H1 (cell line): ENCODE data around the gene LRRC15. TPM values are rescaled to one million over a fixed set of nuclear protein-coding genes. Genes with fewer than 3 reads are reported as not detected.

Source experiments
- CTCF ChIA-PET: fragments of 300-600 bp; sonication (Branson Sonifier 250); formaldehyde crosslinking; loops from one replicate; lab custom pipeline; 2021; ENCODE audit not compliant: partially characterized antibody; lab: Charles Lee
- POLR2A ChIA-PET: fragments of 300-600 bp; sonication (Branson Sonifier 250); formaldehyde crosslinking; loops from one replicate; lab custom pipeline; 2021; ENCODE audit warnings: inconsistent platforms; ENCODE audit not compliant: partially characterized antibody; lab: Charles Lee
- DNase-seq, 2 experiments: peaks; one replicate each; pipeline versions ENCODE4 v3.0.0 to v3.0.0-alpha.2; 2010 to 2022; ENCODE audit warnings: low spot score in 2 of 2, low read depth in 1 of 2, mixed read lengths in 1 of 2
- FAIRE-seq: peaks from 2 replicates; lab custom pipeline; 2011; peaks lifted over from hg19 to GRCh38; lab: Jason Lieb, UNC
- H2AFZ ChIP-seq: 2 replicates; pipeline ENCODE4 v1.8.1; 2012; ENCODE audit warnings: low read length, inconsistent platforms
- H2AK5ac ChIP-seq: 2 replicates; pipeline ENCODE4 v1.6.1; 2013; ENCODE audit warnings: low read depth, low read length
- H2BK120ac ChIP-seq: replicated peaks from 2 replicates; pipeline ENCODE3; 2013; ENCODE audit warnings: low read depth, low read length, inconsistent platforms
- H2BK12ac ChIP-seq: 2 replicates; pipeline ENCODE4 v1.6.1; 2013; ENCODE audit warnings: low read depth, low read length
- H2BK15ac ChIP-seq: 2 replicates; pipeline ENCODE4 v1.6.1; 2013; ENCODE audit warnings: low read length
- H2BK20ac ChIP-seq: 2 replicates; pipeline ENCODE4 v1.6.1; 2013; ENCODE audit warnings: low read length
- H2BK5ac ChIP-seq: 2 replicates; pipeline ENCODE4 v1.6.1; 2013; ENCODE audit warnings: low read depth, low read length
- H3K14ac ChIP-seq: 2 replicates; pipeline ENCODE4 v1.6.1; 2013; ENCODE audit warnings: inconsistent platforms; ENCODE audit not compliant: insufficient read length
- H3K18ac ChIP-seq: 2 replicates; pipeline ENCODE4 v1.6.1; 2013; ENCODE audit warnings: low read length; ENCODE audit errors: extremely low read depth
- H3K23ac ChIP-seq: 2 replicates; pipeline ENCODE4 v1.6.1; 2013; ENCODE audit warnings: inconsistent platforms; ENCODE audit not compliant: insufficient read length
- H3K23me2 ChIP-seq: 2 replicates; pipeline ENCODE4 v1.6.1; 2013; ENCODE audit warnings: low read depth, low read length
- H3K27ac ChIP-seq: 2 replicates; pipeline ENCODE4 v1.6.1; 2011; ENCODE audit warnings: low read depth, low read length, inconsistent platforms
- H3K27me3 ChIP-seq, 4 experiments: replicated peaks in 1 of 4; 1 replicate in 1 of 4; 2 replicates in 3 of 4; pipeline versions ENCODE4 v1.6.1 to v1.8.1; 2011 to 2013; ENCODE audit warnings: low read length in 3 of 4, mild to moderate bottlenecking in 3 of 4, inconsistent platforms in 2 of 4, mixed read lengths in 2 of 4, moderate library complexity in 1 of 4; ENCODE audit not compliant: control insufficient read depth in 3 of 4, insufficient read depth in 3 of 4; ENCODE audit errors: extremely low read depth in 1 of 4
- H3K36me3 ChIP-seq, 4 experiments: 2 replicates each; pipeline versions ENCODE4 v1.6.1 to v1.8.1; 2011 to 2013; ENCODE audit warnings: mild to moderate bottlenecking in 4 of 4, low read length in 3 of 4, moderate library complexity in 2 of 4, control low read depth in 1 of 4, inconsistent platforms in 1 of 4; ENCODE audit not compliant: insufficient read depth in 4 of 4, control insufficient read depth in 2 of 4
- H3K4ac ChIP-seq: replicated peaks from 2 replicates; pipeline ENCODE3; 2013; ENCODE audit warnings: low read length, low read depth, mixed read lengths, inconsistent platforms; ENCODE audit not compliant: insufficient read length
- H3K4me1 ChIP-seq, 4 experiments: replicated peaks in 1 of 4; 1 replicate in 1 of 4; 2 replicates in 3 of 4; pipeline versions ENCODE4 v1.6.1 to v1.8.1; 2011 to 2013; ENCODE audit warnings: low read length in 3 of 4, inconsistent platforms in 2 of 4, mixed read lengths in 1 of 4; ENCODE audit not compliant: insufficient read depth in 4 of 4, control insufficient read depth in 3 of 4
- H3K4me2 ChIP-seq, 2 experiments: 2 replicates each; pipeline versions ENCODE4 v1.6.1 to v1.8.1; 2011 to 2013; ENCODE audit warnings: low read depth in 2 of 2, low read length in 2 of 2, control low read depth in 1 of 2, inconsistent platforms in 1 of 2, mild to moderate bottlenecking in 1 of 2; ENCODE audit not compliant: insufficient read depth in 1 of 2
- H3K4me3 ChIP-seq, 4 experiments: fragments of 200-600, 300-600 bp in 1 of 4; sonication (generic), shearing (Covaris generic), sonication (Bioruptor Twin) in 1 of 4; 2 replicates each; pipeline versions ENCODE4 v1.5.1 to v1.8.1; 2011 to 2016; ENCODE audit warnings: low read length in 4 of 4, low read depth in 3 of 4, control low read depth in 2 of 4, inconsistent platforms in 2 of 4, mild to moderate bottlenecking in 2 of 4, mixed read lengths in 1 of 4, moderate library complexity in 1 of 4; ENCODE audit not compliant: insufficient read depth in 2 of 4; ENCODE audit errors: extremely low read depth in 1 of 4
- H3K56ac ChIP-seq: replicated peaks from 2 replicates; pipeline ENCODE3; 2013; ENCODE audit warnings: low read depth, mild to moderate bottlenecking, mixed read lengths, low read length, inconsistent platforms; ENCODE audit not compliant: insufficient read length
- H3K79me1 ChIP-seq: 2 replicates; pipeline ENCODE4 v1.6.1; 2013; ENCODE audit warnings: low read depth, low read length, control low read depth
- H3K79me2 ChIP-seq, 2 experiments: 2 replicates each; pipeline versions ENCODE4 v1.6.1 to v1.8.1; 2012 to 2013; ENCODE audit warnings: low read length in 2 of 2, mild to moderate bottlenecking in 2 of 2, inconsistent platforms in 1 of 2; ENCODE audit not compliant: insufficient read depth in 2 of 2, control insufficient read depth in 1 of 2
- H3K9ac ChIP-seq, 4 experiments: replicated peaks in 1 of 4; 1 replicate in 1 of 4; 2 replicates in 3 of 4; pipeline versions ENCODE4 v1.6.1 to v1.8.1; 2011 to 2013; ENCODE audit warnings: low read depth in 3 of 4, low read length in 3 of 4, control low read depth in 2 of 4, mild to moderate bottlenecking in 2 of 4, moderate library complexity in 2 of 4, inconsistent platforms in 1 of 4; ENCODE audit errors: extremely low read depth in 1 of 4
- H3K9me3 ChIP-seq, 2 experiments: 2 replicates each; pipeline versions ENCODE4 v1.6.1 to v1.8.1; 2012 to 2013; ENCODE audit warnings: mild to moderate bottlenecking in 2 of 2, moderate library complexity in 2 of 2, control low read depth in 1 of 2, inconsistent platforms in 1 of 2, low read depth in 1 of 2, low read length in 1 of 2, mixed read lengths in 1 of 2; ENCODE audit not compliant: insufficient read depth in 2 of 2
- H4K20me1 ChIP-seq, 2 experiments: replicated peaks in 1 of 2; 2 replicates each; pipeline versions ENCODE3 to v1.8.1; 2011 to 2013; ENCODE audit warnings: inconsistent platforms in 2 of 2, low read length in 2 of 2, mild to moderate bottlenecking in 1 of 2; ENCODE audit not compliant: insufficient read depth in 2 of 2, control insufficient read depth in 1 of 2
- H4K5ac ChIP-seq: 2 replicates; pipeline ENCODE4 v1.6.1; 2013; ENCODE audit warnings: low read length, low read depth, mixed read lengths, inconsistent platforms; ENCODE audit not compliant: insufficient read length
- H4K8ac ChIP-seq: 2 replicates; pipeline ENCODE4 v1.8.0; 2013; ENCODE audit warnings: mild to moderate bottlenecking, moderate library complexity, low read length, inconsistent platforms; ENCODE audit not compliant: insufficient read depth; ENCODE audit errors: extremely low read depth
- H4K91ac ChIP-seq: replicated peaks from 2 replicates; pipeline ENCODE3; 2013; ENCODE audit warnings: low read length, mixed read lengths, inconsistent platforms; ENCODE audit not compliant: insufficient read length
- ATF3 ChIP-seq: IDR thresholded peaks from 2 replicates; pipeline ENCODE4 v1.6.1; 2011; ENCODE audit warnings: low read depth, mild to moderate bottlenecking, low read length; ENCODE audit not compliant: insufficient read depth
- E2F6 ChIP-seq: IDR thresholded peaks from 2 replicates; pipeline ENCODE4 v1.6.1; 2012; ENCODE audit warnings: inconsistent platforms
- MAX ChIP-seq: IDR thresholded peaks from 2 replicates; pipeline ENCODE4 v1.6.1; 2012; ENCODE audit warnings: inconsistent platforms
- ZNF274 ChIP-seq: IDR thresholded peaks from 2 replicates; pipeline ENCODE4 v1.7.0; 2012; ENCODE audit warnings: low read length, borderline replicate concordance; ENCODE audit errors: extremely low read depth
- WGBS, 2 experiments: shearing (Covaris generic) in 1 of 2; methylation state at CpG; one replicate each; pipeline versions ENCODE4 v1.1.6 to v1.1.7; 2013 to 2015; ENCODE audit warnings: low lambda C conversion rate in 2 of 2, mixed read lengths in 2 of 2, inconsistent platforms in 1 of 2, low coverage in 1 of 2, missing lambda C conversion rate in 1 of 2; ENCODE audit not compliant: insufficient replicate concordance in 2 of 2, insufficient coverage in 1 of 2, insufficient read length in 1 of 2; ENCODE audit errors: extremely low coverage in 1 of 2, missing lambda C conversion rate in 1 of 2; 5-methylcytosine and 5-hydroxymethylcytosine counted together
- polyA plus RNA-seq, 7 experiments: library from polyadenylated mRNA; depleted of rRNA in 3 of 7; stranded (reverse) in 5 of 7; unstranded in 2 of 7; fragments of >200 nt in 5 of 7; fragments of 200-250 nt in 2 of 7; gene quantifications; 1 replicate in 5 of 7; 2 replicates in 1 of 7; 4 replicates in 1 of 7; pipeline versions ENCODE4 v1.2.1 to v1.2.3, GENCODE V29; 2011 to 2013; ENCODE audit warnings: missing spikeins in 2 of 7, mixed read lengths in 2 of 7
- total RNA-seq: library from RNA; stranded (reverse); fragmentation: NEBNext Ultra II Directional; extraction: Animal tissue kit (Norgen Biotek cat#: 25700); gene quantifications from 2 replicates; pipeline ENCODE4 v1.2.1, GENCODE V29; 2021

The LRRC15 gene
- total and polyA plus RNA-seq, 2 of the 8 experiments (the other 6 are each of a cell fraction or from before 2014, with no cell fraction given), result 0.15 to 0.37 TPM

GRCh38 chr3:194312743-194313281 is 56.7 kb downstream of the LRRC15 start:
- H3K4me2 ChIP-seq, result no peak overlapping the region
- H2BK120ac ChIP-seq, result no peak overlapping the region
- H4K91ac ChIP-seq, result no peak overlapping the region
- H3K79me1 ChIP-seq, result no peaks in the 10 kb centered on the region
- H3K23me2 ChIP-seq, result peaks cover 5% of the 10 kb centered on the region
- POLR2A ChIA-PET, result interaction anchor here (0.7 to 1.9 kb wide), 6 partner anchors 11 to 176 kb away, joined by 3 to 10 read pairs (median 4); partner anchors contain the start of gene HES1
- peaks cover 0 to 27% (median 12%) of the 10 kb centered on the region in 4 experiments; a peak in 5 of 7 replicates for H3K27me3 ChIP-seq
- DNase-seq (no peak), FAIRE-seq (no peak)
- H2AFZ ChIP-seq, result 0 out of 2 replicates have a peak overlapping the region, but pooled peaks have one; percentile 89
- no peak overlapping the region for H2BK20ac ChIP-seq
- H3K4ac ChIP-seq, result no peak overlapping the region
- H4K5ac ChIP-seq, result no peak overlapping the region
- H4K8ac ChIP-seq, result no peak overlapping the region; the same call in 1 of the 2 replicates
- H3K79me2 ChIP-seq, result no peaks in the 10 kb centered on the region
- no peak overlapping the region for H3K4me3 ChIP-seq
- no peak overlapping the region for H3K14ac ChIP-seq
- H3K27ac ChIP-seq, result no peak overlapping the region
- no peak overlapping the region for H2BK5ac ChIP-seq
- H2BK12ac ChIP-seq, result 0 out of 2 replicates have a peak overlapping the region, but pooled peaks have one; percentile 18
- no peak overlapping the region for H2AK5ac ChIP-seq
- H3K9me3 ChIP-seq, result peaks cover 2% of the 10 kb centered on the region in 2 experiments; a peak in 2 of 4 replicates
- no peak overlapping the region for H3K23ac ChIP-seq
- no peaks in the 10 kb centered on the region for H3K36me3 ChIP-seq
- CTCF ChIA-PET, result interaction anchor here (0.6 to 6.2 kb wide), 24 partner anchors 8 to 650 kb away, joined by 3 to 79 read pairs (median 4); no protein-coding TSS in a partner anchor
- H3K4me1 ChIP-seq, result peaks cover 10 to 23% (median 16%) of the 10 kb centered on the region in 4 experiments
- no peak overlapping the region; the same call in 1 of the 2 replicates for H2BK15ac ChIP-seq
- no peak overlapping the region for H3K18ac ChIP-seq
- no peaks in the 10 kb centered on the region for H4K20me1 ChIP-seq
- WGBS, 2 experiments, result 61% methylated on average over 16 of the region's 16 CpGs; no CpG with 5 or more reads in 1 of the 2 experiments
- TF ChIP-seq ATF3, result no peak
- TF ChIP-seq E2F6, result peak; percentile 72
- TF ChIP-seq ZNF274, result no peak
- TF ChIP-seq MAX, result peak; percentile 51; the same call in 1 of the 2 replicates
- H3K56ac ChIP-seq, result no peak overlapping the region
- H3K9ac ChIP-seq, result no peak overlapping the region
